Astrocyte of the spinal cord (primary cell): ENCODE results near the gene TMEM270.

ENCODE experiments used
- DNase-seq: peaks from one replicate; pipeline ENCODE4 v3.0.0; 2011; ENCODE audit warnings: low read depth, low spot score
- H3K4me3 ChIP-seq: 2 replicates; pipeline ENCODE4 v1.5.1; 2011; ENCODE audit warnings: low read depth, mild to moderate bottlenecking, low read length, moderate library complexity
- in situ Hi-C: cut with HindIII; loops from 2 replicates; pipeline ENCODE4 v1.10.0; 2017; ENCODE audit warnings: low sequenced_read_pairs
- TF ChIP-seq, protein P1 (sequence below): IDR thresholded peaks from 2 replicates; pipeline ENCODE4 v1.5.1; 2012; ENCODE audit warnings: low read depth, mild to moderate bottlenecking, low read length, inconsistent platforms

The TMEM270 gene

DNA sequence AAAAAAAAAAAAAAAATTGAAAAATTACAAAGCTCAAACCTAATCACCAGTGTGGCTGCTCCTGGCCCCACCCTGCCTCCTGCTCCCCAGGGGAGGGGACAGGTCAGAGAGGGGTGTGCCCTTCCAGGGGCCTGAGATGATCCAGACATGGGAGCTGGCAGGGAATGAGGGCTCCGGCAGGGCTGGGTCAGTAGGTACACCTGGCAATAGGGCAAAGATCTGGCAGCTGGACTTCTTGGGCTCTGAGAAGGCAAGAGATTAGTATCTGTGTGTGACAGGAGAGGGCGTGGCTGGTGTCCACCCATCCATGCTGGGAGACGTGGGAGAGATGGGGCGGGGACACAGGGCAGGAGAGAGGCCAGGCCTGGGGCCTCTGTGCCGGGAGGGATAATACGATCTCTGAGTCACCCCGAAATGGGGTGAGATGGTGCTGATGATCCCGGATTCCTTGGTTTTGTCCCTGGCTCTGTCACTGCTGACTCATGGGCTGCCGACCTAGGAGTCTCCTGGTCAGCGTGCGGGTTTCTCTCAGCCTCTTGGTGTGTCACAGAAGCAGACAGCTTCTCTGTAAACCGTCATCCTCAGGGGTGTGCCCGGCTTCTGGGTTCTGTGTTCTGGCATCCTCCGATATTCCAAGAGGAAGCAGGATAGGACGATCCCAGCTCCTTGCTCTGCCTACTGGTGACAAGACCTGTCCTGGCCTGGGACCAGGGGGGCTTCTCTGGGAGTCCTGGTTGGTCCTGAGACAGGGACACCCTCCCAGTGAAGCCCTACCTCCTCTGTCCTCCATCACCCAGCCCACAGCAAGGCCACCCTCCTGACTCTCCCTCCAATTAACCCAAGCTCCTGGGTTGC is 38.4 kb upstream of the TMEM270 start:
- in situ Hi-C loops: no loop called here
- DNase-seq: peak; percentile 90
- TF ChIP-seq, protein P1, sequence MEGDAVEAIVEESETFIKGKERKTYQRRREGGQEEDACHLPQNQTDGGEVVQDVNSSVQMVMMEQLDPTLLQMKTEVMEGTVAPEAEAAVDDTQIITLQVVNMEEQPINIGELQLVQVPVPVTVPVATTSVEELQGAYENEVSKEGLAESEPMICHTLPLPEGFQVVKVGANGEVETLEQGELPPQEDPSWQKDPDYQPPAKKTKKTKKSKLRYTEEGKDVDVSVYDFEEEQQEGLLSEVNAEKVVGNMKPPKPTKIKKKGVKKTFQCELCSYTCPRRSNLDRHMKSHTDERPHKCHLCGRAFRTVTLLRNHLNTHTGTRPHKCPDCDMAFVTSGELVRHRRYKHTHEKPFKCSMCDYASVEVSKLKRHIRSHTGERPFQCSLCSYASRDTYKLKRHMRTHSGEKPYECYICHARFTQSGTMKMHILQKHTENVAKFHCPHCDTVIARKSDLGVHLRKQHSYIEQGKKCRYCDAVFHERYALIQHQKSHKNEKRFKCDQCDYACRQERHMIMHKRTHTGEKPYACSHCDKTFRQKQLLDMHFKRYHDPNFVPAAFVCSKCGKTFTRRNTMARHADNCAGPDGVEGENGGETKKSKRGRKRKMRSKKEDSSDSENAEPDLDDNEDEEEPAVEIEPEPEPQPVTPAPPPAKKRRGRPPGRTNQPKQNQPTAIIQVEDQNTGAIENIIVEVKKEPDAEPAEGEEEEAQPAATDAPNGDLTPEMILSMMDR: no peak
- H3K4me3 ChIP-seq: no peak overlapping the region

DNA sequence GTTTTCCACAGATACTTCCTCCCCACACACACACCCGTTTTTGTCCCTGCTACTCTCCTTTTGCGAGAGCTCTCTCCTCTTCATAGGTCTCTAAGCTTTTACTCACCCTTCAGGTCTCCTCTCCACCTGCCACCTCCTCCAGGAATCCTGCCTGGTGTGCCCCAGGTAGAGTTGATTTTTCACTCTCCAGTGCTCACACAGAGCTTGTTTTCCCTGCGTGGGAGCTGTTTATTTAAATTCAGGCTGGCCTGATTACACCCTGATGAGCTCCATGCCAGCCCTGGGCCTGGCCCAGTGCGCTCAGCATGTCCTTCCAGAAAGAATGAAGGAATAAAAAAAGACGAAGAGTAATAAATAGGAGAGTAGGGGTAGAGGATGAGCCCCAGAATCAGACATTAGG is 37.7 kb upstream of the TMEM270 start:
- TF ChIP-seq, protein P1: no peak
- in situ Hi-C loops: no loop called here
- DNase-seq: no peak
- no peak overlapping the region for H3K4me3 ChIP-seq

DNA sequence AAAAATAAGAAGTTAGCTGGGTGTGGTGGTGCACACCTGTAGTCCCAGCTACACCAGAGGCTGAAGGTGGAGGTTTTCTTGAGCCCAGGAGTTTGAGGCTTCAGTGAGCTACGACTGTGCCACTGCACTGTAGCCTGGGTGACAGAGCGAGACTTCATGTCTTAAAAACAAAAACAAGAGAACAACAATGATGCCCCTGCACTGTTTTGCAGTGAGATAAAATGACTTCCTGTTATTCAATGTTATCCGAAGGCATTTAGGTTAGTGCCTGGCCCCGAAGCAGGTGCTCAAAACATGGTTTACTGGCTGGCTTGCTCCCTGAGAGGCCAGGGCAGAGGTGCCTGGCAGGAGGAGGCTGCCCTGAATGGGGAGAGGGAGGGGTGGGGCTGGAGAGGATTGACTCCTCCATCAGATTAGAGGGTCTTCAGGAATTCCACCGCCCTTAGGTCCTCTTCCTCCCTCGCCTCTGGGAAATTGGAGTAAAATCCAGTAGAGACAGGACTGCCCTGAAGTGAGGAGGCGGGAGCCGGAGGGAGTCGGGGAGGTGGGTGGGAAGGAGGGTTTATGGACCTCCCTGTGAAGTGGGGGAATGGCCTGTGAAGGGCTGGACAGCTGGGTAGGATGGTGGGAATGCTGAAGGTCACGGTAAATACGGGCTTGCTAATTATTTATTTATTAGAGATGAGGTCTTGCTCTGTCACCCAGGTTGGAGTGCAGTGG is 36.9 kb upstream of the TMEM270 start:
- no peak overlapping the region for H3K4me3 ChIP-seq
- in situ Hi-C loops: no loop called here
- DNase-seq: no peak
- TF ChIP-seq, protein P1: no peak

DNA sequence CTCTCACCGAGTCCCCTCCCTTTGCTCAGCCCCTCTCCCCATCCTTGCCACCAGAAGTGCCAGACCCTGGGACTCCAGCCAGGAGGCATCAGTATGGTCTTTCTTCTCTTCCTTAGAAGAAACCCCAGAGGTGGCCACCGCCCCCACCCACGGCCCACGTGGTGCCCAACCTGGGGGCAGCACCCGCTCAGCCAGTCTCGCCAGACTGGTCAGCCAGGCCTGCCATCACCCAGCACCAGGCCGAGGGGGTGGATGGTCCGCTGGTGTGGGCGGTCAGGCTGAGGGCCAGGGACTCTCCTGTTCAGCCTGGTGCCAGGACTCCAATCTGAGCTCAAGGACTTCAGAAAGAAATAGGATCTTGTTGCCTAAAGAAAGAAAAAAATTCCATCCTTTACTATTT is 36.0 kb upstream of the TMEM270 start:
- H3K4me3 ChIP-seq: no peak overlapping the region
- DNase-seq: no peak
- TF ChIP-seq, protein P1: no peak
- in situ Hi-C loops: no loop called here

DNA sequence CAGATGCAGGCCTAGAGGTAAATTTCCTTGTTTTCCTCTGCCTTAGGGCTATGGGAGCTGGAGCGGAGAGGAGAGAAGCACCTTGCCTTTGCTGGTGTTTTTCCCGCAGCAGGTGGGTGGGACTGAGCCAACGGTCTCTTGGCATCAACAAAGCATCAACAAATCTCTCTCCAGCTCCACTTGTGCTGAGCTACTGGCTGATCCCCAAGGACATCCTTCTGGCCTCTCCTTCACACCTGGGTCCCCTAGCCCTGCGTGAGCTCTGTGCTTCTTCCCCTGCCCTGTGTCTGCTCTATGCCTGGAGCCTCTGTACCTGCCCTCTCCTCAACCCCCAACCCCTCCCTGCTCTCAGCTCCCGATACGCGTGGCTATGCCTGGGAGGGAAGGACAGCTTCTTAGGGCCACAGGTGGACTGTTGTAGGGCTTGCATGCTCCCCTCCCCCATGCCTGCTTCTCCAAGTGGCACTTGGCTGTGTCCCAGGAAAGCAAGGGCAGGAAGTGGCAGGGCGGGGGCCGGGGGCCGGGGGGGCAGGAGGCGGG is 33.3 kb upstream of the TMEM270 start:
- DNase-seq: no peak
- in situ Hi-C loops: no loop called here
- TF ChIP-seq, protein P1: no peak
- H3K4me3 ChIP-seq: no peak overlapping the region

DNA sequence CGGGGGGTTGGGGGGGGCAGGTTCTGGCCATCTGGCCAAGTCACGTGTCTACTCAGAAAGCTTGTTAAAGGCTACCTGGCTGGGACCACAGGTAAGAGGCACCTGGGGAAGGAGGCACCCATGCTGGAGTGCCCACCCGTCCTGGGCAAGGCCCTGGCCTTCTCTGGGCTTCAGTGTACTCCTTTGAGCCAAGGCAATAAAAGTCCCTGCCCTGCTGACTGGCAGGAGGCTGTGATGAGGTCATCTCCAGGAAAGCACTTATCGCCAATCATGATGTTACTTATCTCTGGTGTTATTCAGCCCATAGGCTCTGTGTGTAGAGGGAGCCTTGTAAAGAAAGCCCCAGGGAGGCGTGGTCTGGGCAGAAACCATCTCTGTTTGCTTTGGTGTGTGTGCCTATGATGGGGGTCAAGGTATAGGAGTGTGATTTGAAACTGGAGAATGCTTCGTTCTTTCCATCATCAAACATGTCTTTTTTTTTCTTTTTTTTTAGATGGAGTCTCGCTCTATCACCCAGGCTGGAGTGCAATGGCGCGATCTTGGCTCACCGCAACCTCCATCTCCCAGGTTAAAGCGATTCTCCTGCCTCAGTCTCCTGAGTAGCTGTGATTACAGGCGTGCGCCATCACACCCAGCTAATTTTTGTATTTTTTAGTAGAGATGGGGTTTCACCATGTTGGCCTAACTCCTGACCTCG is 32.7 kb upstream of the TMEM270 start:
- TF ChIP-seq, protein P1: no peak
- DNase-seq: no peak
- in situ Hi-C loops: no loop called here
- no peak overlapping the region for H3K4me3 ChIP-seq
